ENCODE results near the gene COA7.
"Not testable (repeated sequence)": the region's sequence is repeated elsewhere in the genome, so short reads cannot be mapped to it uniquely, and the experiment has no call there.

The COA7 gene

GRCh38 chr1:52702886-52703787, 5.0 kb upstream of the COA7 start:
- peak; percentile 66 to 73 for DNase-seq

- DNase-seq = no peak
Observed at GRCh38 chr1:52695627-52696026, 2.5 kb downstream of the COA7 start.

- no peak for DNase-seq
Observed at GRCh38 chr1:52693843-52694242, 4.3 kb downstream of the COA7 start.

GRCh38 chr1:52693351-52693750, 4.8 kb downstream of the COA7 start:
- not testable (repeated sequence) for DNase-seq

- DNase-seq = no peak
Observed at GRCh38 chr1:52692697-52693096, 5.5 kb downstream of the COA7 start.

GRCh38 chr1:52691821-52692220, 6.3 kb downstream of the COA7 start:
- no peak for DNase-seq

GRCh38 chr1:52686830-52687229, 11.3 kb downstream of the COA7 start:
- no peak for DNase-seq

- peak; percentile 63 to 72 for DNase-seq
Observed at GRCh38 chr1:52686261-52686751, 11.8 kb downstream of the COA7 start.

- DNase-seq = no peak
Observed at GRCh38 chr1:52684545-52684944, 13.6 kb downstream of the COA7 start.

GRCh38 chr1:52683367-52683940, 14.7 kb downstream of the COA7 start:
- no peak for DNase-seq

- DNase-seq = no peak
Observed at GRCh38 chr1:52681136-52681535, 17.0 kb downstream of the COA7 start.

GRCh38 chr1:52680353-52680752, 17.8 kb downstream of the COA7 start:
- no peak for DNase-seq

- DNase-seq = no peak
Observed at GRCh38 chr1:52679498-52679897, 18.6 kb downstream of the COA7 start.

- no peak for DNase-seq
Observed at GRCh38 chr1:52679048-52679447, 19.1 kb downstream of the COA7 start.

- no peak for DNase-seq
Observed at GRCh38 chr1:52677076-52677806, 20.9 kb downstream of the COA7 start.

- no peak for DNase-seq
Observed at GRCh38 chr1:52676249-52676903, 21.8 kb downstream of the COA7 start.

GRCh38 chr1:52674497-52675384, 23.4 kb downstream of the COA7 start:
- no peak for DNase-seq

- no peak for DNase-seq
Observed at GRCh38 chr1:52673513-52673912, 24.6 kb downstream of the COA7 start.

GRCh38 chr1:52672946-52673345, 25.2 kb downstream of the COA7 start:
- DNase-seq = no peak

- DNase-seq = no peak
Observed at GRCh38 chr1:52670604-52671003, 27.5 kb downstream of the COA7 start.

- no peak for DNase-seq
Observed at GRCh38 chr1:52669696-52670095, 28.5 kb downstream of the COA7 start.

- DNase-seq = no peak
Observed at GRCh38 chr1:52668711-52669110, 29.4 kb downstream of the COA7 start.

All from stimulated activated CD4-positive, alpha-beta T cell treated with anti-CD3 and anti-CD28 coated beads, Interleukin-2, amount 100 ng/mL, for 48 hours (primary cell).